Mucosa of descending colon (tissue), 3 donors: Measurements from ENCODE around the gene RAP1GAP. TPM values are rescaled to one million over a fixed set of nuclear protein-coding genes. Genes with fewer than 3 reads are reported as not detected.

ENCODE experiments used
- ATAC-seq: fragments of 200-7000 bp; cut with Tn5 transposase; one replicate; pipeline ENCODE4 v1.9.1; 2020; ENCODE audit warnings: mild to moderate bottlenecking, moderate library complexity
- DNase-seq, 3 donors: peaks; one replicate each; pipeline ENCODE4 v3.0.0-alpha.2; 2020
- H3K36me3 ChIP-seq: fragments of 200-600 bp; one replicate; pipeline ENCODE4 v1.8.0; 2021; ENCODE audit warnings: low read depth, mild to moderate bottlenecking
- H3K4me1 ChIP-seq: fragments of 200-600 bp; one replicate; pipeline ENCODE4 v1.8.0; 2021; ENCODE audit warnings: low read depth, mild to moderate bottlenecking
- H3K4me3 ChIP-seq: fragments of 200-600 bp; one replicate; pipeline ENCODE4 v1.8.0; 2021; ENCODE audit warnings: mild to moderate bottlenecking
- H3K9me3 ChIP-seq: fragments of 200-600 bp; one replicate; pipeline ENCODE4 v1.8.0; 2021; ENCODE audit warnings: mild to moderate bottlenecking
- CTCF ChIP-seq: fragments of 200-600 bp; IDR thresholded peaks from one replicate; pipeline ENCODE4 v1.8.0; 2022; ENCODE audit warnings: antibody characterized with exemption, mild to moderate bottlenecking
- intact Hi-C, 2 donors: fragments of 100-400 bp; cut with DNase I in 1 of 2; cut with micrococcal nuclease in 1 of 2; formaldehyde crosslinking; loops; one replicate each; pipeline versions ENCODE4 v1.11.0 to v1.11.1; 2022; cut with DNase I, micrococcal nuclease
- total RNA-seq, 3 donors: library from RNA; stranded (reverse); fragmentation: NEBNext Ultra II Directional in 2 of 3; extraction: Animal tissue kit (Norgen Biotek cat#: 25700) in 2 of 3; gene quantifications; one replicate each; pipeline versions ENCODE4 v1.2.1 to v1.2.4, GENCODE V29; 2021 to 2023
- donor health status: DM: no; HTN: no; CAD: no; lungs with moderate emphysema.
- donor health status: DM: no; HTN: no; CAD: no.
- donor health status: DM: no; HTN: yes; CAD: no.

The RAP1GAP gene
- total RNA-seq, 3 donors from 2014 or later, result 15.7 to 59.6 (median 43.0) TPM

- intact Hi-C loops, result no loop called here
- Histone ChIP-seq H3K36me3 (no peaks in the 10 kb centered on the region), H3K4me1 (peaks cover 12% of the 10 kb centered on the region), H3K4me3 (no peak overlapping the region), H3K9me3 (no peaks in the 10 kb centered on the region)
- DNase-seq (peak in 1 of 3 donors; percentile 21), ATAC-seq (no peak)
- no peak for TF ChIP-seq CTCF
Measured at GRCh38 chr1:21667348-21668231, 1.6 kb downstream of the RAP1GAP start.

GRCh38 chr1:21666576-21667320 lies 2.4 kb downstream of the RAP1GAP start:
- peak in 1 of 3 donors; percentile 17 for DNase-seq
- no peak overlapping the region for H3K4me3 ChIP-seq
- H3K9me3 ChIP-seq, result no peaks in the 10 kb centered on the region
- no peak for ATAC-seq
- TF ChIP-seq CTCF, result no peak
- H3K4me1 ChIP-seq, result peaks cover 12% of the 10 kb centered on the region
- H3K36me3 ChIP-seq, result no peaks in the 10 kb centered on the region
- intact Hi-C loops, result no loop called here

GRCh38 chr1:21665711-21666575 lies 3.2 kb downstream of the RAP1GAP start:
- DNase-seq (peak in 1 of 3 donors; percentile 12), ATAC-seq (no peak)
- Histone ChIP-seq H3K4me1 (peaks cover 12% of the 10 kb centered on the region), H3K4me3 (no peak overlapping the region), H3K9me3 (no peaks in the 10 kb centered on the region), H3K36me3 (no peaks in the 10 kb centered on the region)
- no peak for TF ChIP-seq CTCF
- intact Hi-C loops, result no loop called here

- no peak for TF ChIP-seq CTCF
- ATAC-seq (no peak), DNase-seq (no peak)
- Histone ChIP-seq H3K4me3 (no peak overlapping the region), H3K9me3 (no peaks in the 10 kb centered on the region), H3K4me1 (peaks cover 12% of the 10 kb centered on the region), H3K36me3 (no peaks in the 10 kb centered on the region)
- intact Hi-C loops, result no loop called here
Measured at GRCh38 chr1:21664806-21665588, 4.2 kb downstream of the RAP1GAP start.
